Measurements from ENCODE around the gene C16orf95. TPM values are rescaled to one million over a fixed set of nuclear protein-coding genes. Genes with fewer than 3 reads are reported as not detected.

Gene C16orf95
- total and polyA plus RNA-seq, 3 experiments from 2014 or later, result 2.5 to 8.4 (median 7.5) TPM

DNA sequence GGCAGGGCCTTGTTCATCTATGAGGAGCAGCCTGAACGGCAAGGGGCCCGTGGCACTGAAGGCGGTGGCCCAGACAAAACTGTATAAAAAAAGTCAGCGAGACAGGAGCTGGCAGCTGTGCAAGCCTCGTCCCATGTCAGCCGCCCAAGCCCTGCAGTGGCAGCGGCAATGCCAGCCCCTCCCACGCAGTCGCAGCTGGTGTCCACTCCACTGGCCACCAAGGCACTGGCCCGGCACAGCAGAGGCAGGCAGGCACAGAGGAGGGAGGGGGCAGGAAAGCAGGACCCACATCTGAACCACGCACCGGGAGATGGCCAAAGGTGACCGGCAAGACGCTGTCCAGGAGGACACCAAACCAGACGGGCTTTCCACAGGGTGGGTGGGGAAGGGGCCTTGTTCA lies 15.9 kb upstream of the C16orf95 start:
- ChIA-PET CTCF (interaction anchor here (1.4 kb wide), 1 partner anchor 50 kb away, joined by 4 read pairs; the partner anchor contains the start of gene FBXO31), POLR2A (interaction anchor here (0.5 kb wide), 1 partner anchor 57 kb away, joined by 3 read pairs; no protein-coding TSS in a partner anchor)
- DNase-seq, result no peak
- Histone ChIP-seq H3K27ac (ENCODE audit: low read depth, low read length) (no peak overlapping the region), H3K4me1 (ENCODE audit: insufficient read depth, low read length) (no peaks in the 10 kb centered on the region), H3K27me3 (ENCODE audit: insufficient read depth, low read length, poor library complexity, severe bottlenecking) (no peaks in the 10 kb centered on the region), H3K36me3 (ENCODE audit: insufficient read depth, low read length) (peaks cover 8% of the 10 kb centered on the region), H3K4me3 (ENCODE audit: low read length) (no peak overlapping the region), H3K9me3 (ENCODE audit: low read length) (no peaks in the 10 kb centered on the region)
- no peak overlapping the region for H3K4me3 Mint-ChIP-seq
- H3K9me3 Mint-ChIP-seq, result no peaks in the 10 kb centered on the region
- H3K4me1 Mint-ChIP-seq, result peaks cover 0 to 7% (median 2%) of the 10 kb centered on the region in 3 donors
- peak overlapping the region in 1 of 8 donors; percentile 15 for H3K27ac Mint-ChIP-seq
- peaks cover 0 to 2% of the 10 kb centered on the region in 2 donors for H3K27me3 Mint-ChIP-seq
- H3K36me3 Mint-ChIP-seq, result peaks cover 0 to 83% (median 2%) of the 10 kb centered on the region in 3 donors

DNA sequence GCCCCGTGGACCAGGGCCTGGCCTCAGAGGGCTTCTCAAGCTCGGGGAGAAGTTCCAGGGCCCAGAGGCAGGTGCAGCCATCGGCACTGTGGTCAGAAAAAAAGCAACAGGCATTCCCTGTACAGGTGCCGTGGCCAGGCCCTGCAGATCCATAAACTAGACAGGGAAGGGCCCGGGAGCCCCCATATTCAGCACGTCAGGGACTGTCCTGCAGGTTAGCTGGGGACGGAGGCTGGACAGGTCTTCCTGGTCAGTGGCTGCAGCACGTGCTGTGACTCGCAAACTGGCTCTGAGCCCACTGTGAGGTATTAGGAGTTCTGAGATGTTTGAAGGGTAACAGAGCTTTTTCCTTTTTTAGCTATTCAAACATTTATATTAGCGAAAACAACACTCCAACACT lies 15.0 kb upstream of the C16orf95 start:
- ChIA-PET CTCF (no interaction called here), POLR2A (interaction anchor here (1.0 kb wide), 1 partner anchor 13 kb away, joined by 3 read pairs; no protein-coding TSS in a partner anchor)
- Histone ChIP-seq H3K27me3 (ENCODE audit: insufficient read depth, low read length, poor library complexity, severe bottlenecking) (no peaks in the 10 kb centered on the region), H3K4me3 (ENCODE audit: low read length) (no peak overlapping the region), H3K27ac (ENCODE audit: low read depth, low read length) (no peak overlapping the region), H3K36me3 (ENCODE audit: insufficient read depth, low read length) (peaks cover 8% of the 10 kb centered on the region), H3K4me1 (ENCODE audit: insufficient read depth, low read length) (no peaks in the 10 kb centered on the region), H3K9me3 (ENCODE audit: low read length) (no peaks in the 10 kb centered on the region)
- Mint-ChIP-seq H3K9me3 (no peaks in the 10 kb centered on the region), H3K27me3 (peaks cover 0 to 2% of the 10 kb centered on the region in 2 donors), H3K27ac (peak overlapping the region in 1 of 8 donors; percentile 68), H3K4me1 (peaks cover 0 to 4% (median under 1%) of the 10 kb centered on the region in 3 donors), H3K36me3 (peaks cover 0 to 79% (median under 1%) of the 10 kb centered on the region in 3 donors), H3K4me3 (no peak overlapping the region)
- DNase-seq, result no peak

DNA sequence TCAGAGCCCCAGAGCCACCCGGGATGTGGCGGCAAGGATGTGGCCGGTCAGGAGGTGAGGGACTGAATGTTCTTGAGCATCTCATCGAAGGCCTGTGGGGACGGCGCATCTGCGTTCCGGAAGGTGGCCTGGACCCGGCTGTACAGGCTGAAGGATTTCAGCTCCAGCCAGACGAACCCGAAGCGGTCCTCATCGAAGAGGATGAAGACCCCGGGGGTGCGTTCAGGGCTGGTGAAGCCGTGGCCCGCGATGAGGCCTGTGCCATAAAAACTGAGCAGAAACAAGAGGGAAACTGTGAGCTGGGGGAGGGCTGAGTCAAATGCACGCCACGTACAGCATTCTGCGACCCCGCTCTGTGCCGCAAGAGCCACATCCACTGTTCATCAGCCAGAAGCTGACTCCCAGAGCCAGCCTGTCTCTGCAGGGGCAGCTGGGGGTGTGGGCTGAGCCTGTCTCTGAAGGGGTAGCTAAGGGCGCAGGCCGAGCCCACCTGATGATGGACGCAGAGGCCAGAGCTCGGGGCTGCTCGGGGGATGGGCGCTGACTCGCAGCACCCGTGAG lies 14.1 kb upstream of the C16orf95 start:
- Histone ChIP-seq H3K27me3 (ENCODE audit: insufficient read depth, low read length, poor library complexity, severe bottlenecking) (no peaks in the 10 kb centered on the region), H3K4me3 (ENCODE audit: low read length) (no peak overlapping the region), H3K4me1 (ENCODE audit: insufficient read depth, low read length) (no peaks in the 10 kb centered on the region), H3K27ac (ENCODE audit: low read depth, low read length) (no peak overlapping the region), H3K36me3 (ENCODE audit: insufficient read depth, low read length) (peaks cover 8% of the 10 kb centered on the region), H3K9me3 (ENCODE audit: low read length) (no peaks in the 10 kb centered on the region)
- Mint-ChIP-seq H3K27me3 (no peaks in the 10 kb centered on the region), H3K9me3 (no peaks in the 10 kb centered on the region), H3K4me1 (peaks cover 0 to 4% (median 0%) of the 10 kb centered on the region in 3 donors), H3K36me3 (peaks cover 0 to 77% (median 0%) of the 10 kb centered on the region in 3 donors), H3K4me3 (no peak overlapping the region), H3K27ac (no peak overlapping the region)
- DNase-seq, result no peak
- CTCF ChIA-PET, result no interaction called here
- POLR2A ChIA-PET, result interaction anchor here (0.5 kb wide), 1 partner anchor 13 kb away, joined by 3 read pairs; no protein-coding TSS in a partner anchor

DNA sequence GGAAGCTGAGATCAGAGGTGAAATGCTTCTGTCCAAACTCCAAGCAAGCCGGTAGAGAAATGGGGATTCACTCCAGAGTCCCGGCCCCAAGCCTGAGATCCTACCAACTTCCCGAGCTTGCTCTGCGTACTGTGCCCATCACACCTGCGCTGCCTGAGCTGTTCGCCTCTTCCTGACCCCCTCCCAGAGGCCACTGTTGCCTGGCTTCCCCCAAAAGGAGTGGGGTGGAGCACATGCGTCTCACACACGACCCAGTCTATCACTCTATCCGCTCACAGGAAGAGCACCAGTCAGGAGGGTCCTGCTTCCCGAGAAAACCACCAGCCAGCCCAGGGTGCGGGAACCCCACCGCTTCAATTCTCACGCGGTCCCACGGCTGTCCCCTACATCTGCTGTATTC lies 13.5 kb upstream of the C16orf95 start:
- ChIA-PET POLR2A (no interaction called here), CTCF (no interaction called here)
- Histone ChIP-seq H3K36me3 (ENCODE audit: insufficient read depth, low read length) (peaks cover 8% of the 10 kb centered on the region), H3K27ac (ENCODE audit: low read depth, low read length) (no peak overlapping the region), H3K27me3 (ENCODE audit: insufficient read depth, low read length, poor library complexity, severe bottlenecking) (no peaks in the 10 kb centered on the region), H3K9me3 (ENCODE audit: low read length) (no peaks in the 10 kb centered on the region), H3K4me1 (ENCODE audit: insufficient read depth, low read length) (no peaks in the 10 kb centered on the region), H3K4me3 (ENCODE audit: low read length) (no peak overlapping the region)
- no peaks in the 10 kb centered on the region for H3K9me3 Mint-ChIP-seq
- H3K36me3 Mint-ChIP-seq, result peaks cover 0 to 71% (median 0%) of the 10 kb centered on the region in 3 donors
- peaks cover 0 to 4% (median 0%) of the 10 kb centered on the region in 3 donors for H3K4me1 Mint-ChIP-seq
- no peak for DNase-seq
- H3K27ac Mint-ChIP-seq, result no peak overlapping the region
- no peaks in the 10 kb centered on the region for H3K27me3 Mint-ChIP-seq
- H3K4me3 Mint-ChIP-seq, result no peak overlapping the region

DNA sequence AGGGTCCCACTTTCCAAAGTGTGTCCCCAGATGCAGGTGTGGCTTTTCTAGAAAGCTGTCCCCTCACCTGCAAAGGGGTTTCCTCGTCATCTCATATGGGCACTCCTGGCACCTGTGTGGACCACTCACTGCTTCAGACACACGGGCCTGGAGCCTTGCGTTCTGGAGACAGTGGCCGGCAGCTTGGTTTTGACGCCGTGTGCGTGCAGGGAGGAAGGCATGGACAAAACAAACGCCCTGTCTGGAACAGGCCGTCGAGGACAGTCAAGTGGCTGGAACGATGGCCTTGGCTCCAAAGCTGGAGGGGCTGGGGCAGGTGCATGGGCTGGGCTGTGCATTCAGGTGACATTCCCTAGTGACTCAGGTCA lies 13.0 kb upstream of the C16orf95 start:
- H3K4me1 Mint-ChIP-seq, result peaks cover 0 to 4% (median 0%) of the 10 kb centered on the region in 3 donors
- no peak overlapping the region for H3K27ac ChIP-seq (ENCODE audit: low read depth, low read length)
- ChIA-PET POLR2A (no interaction called here), CTCF (no interaction called here)
- no peaks in the 10 kb centered on the region for H3K27me3 ChIP-seq (ENCODE audit: insufficient read depth, low read length, poor library complexity, severe bottlenecking)
- no peaks in the 10 kb centered on the region for H3K9me3 Mint-ChIP-seq
- no peak overlapping the region for H3K4me3 Mint-ChIP-seq
- H3K4me1 ChIP-seq (ENCODE audit: insufficient read depth, low read length), result no peaks in the 10 kb centered on the region
- no peaks in the 10 kb centered on the region for H3K9me3 ChIP-seq (ENCODE audit: low read length)
- no peak overlapping the region for H3K4me3 ChIP-seq (ENCODE audit: low read length)
- peaks cover 0 to 69% (median 0%) of the 10 kb centered on the region in 3 donors for H3K36me3 Mint-ChIP-seq
- H3K27ac Mint-ChIP-seq, result no peak overlapping the region
- DNase-seq, result no peak
- peaks cover 8% of the 10 kb centered on the region for H3K36me3 ChIP-seq (ENCODE audit: insufficient read depth, low read length)
- no peaks in the 10 kb centered on the region for H3K27me3 Mint-ChIP-seq

DNA sequence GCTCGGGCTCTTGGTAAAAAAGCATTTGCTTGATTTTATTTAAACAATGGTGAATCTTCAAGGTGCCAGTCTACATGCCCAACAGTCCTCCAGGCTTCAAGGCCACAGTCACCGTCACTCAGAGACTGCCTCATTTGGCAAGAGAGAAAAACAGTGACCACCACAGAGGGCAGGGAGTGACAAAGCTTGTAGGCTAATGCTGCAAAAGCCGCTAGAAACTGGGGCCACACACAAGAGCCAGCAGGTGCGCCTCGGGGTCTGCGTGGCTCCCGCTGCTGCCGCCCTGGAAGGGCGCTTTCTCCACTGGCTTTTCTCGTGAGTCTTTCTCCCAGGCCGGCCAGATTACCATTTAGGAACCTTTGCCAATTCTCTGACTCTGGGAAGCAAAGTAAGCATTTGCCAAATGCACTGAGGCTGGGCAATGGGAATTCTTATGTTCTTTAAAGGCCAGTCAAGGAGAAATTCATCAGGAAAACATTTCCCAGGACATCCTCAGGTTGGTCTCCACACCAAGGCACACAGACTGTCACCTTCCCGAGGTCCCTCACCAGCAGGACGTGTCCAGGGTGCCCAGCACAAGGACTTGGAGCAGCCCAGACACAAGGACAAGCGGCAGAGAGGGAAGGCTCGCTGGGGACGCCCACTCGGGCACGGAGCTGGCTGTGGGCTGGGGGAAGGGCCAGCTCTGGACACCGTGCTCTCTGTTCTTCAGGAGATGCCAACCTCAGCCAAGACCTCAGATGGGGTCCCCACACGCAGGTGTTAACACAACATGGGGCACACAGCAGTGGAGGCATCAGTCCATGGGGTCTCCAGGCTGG lies 12.5 kb upstream of the C16orf95 start:
- H3K27ac ChIP-seq (ENCODE audit: low read depth, low read length), result no peak overlapping the region
- Mint-ChIP-seq H3K9me3 (no peaks in the 10 kb centered on the region), H3K27me3 (no peaks in the 10 kb centered on the region), H3K27ac (peak overlapping the region in 1 of 8 donors; percentile 32), H3K4me3 (no peak overlapping the region), H3K4me1 (peaks cover 0 to 6% (median under 1%) of the 10 kb centered on the region in 3 donors), H3K36me3 (peaks cover 0 to 64% (median 0%) of the 10 kb centered on the region in 3 donors)
- CTCF ChIA-PET, result no interaction called here
- H3K9me3 ChIP-seq (ENCODE audit: low read length), result no peaks in the 10 kb centered on the region
- DNase-seq, result no peak
- no peaks in the 10 kb centered on the region for H3K27me3 ChIP-seq (ENCODE audit: insufficient read depth, low read length, poor library complexity, severe bottlenecking)
- POLR2A ChIA-PET, result no interaction called here
- H3K4me3 ChIP-seq (ENCODE audit: low read length), result no peak overlapping the region
- H3K36me3 ChIP-seq (ENCODE audit: insufficient read depth, low read length), result peaks cover 3% of the 10 kb centered on the region
- peaks cover 3% of the 10 kb centered on the region for H3K4me1 ChIP-seq (ENCODE audit: insufficient read depth, low read length)

DNA sequence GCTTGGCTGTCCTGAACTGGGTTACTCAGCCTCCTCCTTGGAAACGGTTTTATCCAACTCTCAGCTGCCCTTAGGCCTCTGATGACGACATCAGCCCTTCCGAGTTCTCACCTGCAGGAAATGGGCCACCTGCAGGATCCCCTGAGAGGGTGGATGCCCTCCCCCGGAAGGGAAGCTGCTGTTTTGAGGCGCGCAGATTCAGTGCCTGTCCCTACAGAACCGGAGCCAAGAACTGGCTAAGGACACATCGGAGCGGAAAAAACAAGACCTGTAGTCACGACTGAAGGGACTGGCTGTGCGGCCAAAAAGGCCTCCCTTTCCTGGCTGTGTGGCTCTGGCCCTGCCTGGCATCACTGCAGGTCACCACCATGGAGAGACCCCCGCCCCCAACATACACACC lies 11.7 kb upstream of the C16orf95 start:
- Histone ChIP-seq H3K9me3 (ENCODE audit: low read length) (no peaks in the 10 kb centered on the region), H3K27ac (ENCODE audit: low read depth, low read length) (no peak overlapping the region), H3K27me3 (ENCODE audit: insufficient read depth, low read length, poor library complexity, severe bottlenecking) (no peaks in the 10 kb centered on the region), H3K4me3 (ENCODE audit: low read length) (no peak overlapping the region), H3K36me3 (ENCODE audit: insufficient read depth, low read length) (no peaks in the 10 kb centered on the region), H3K4me1 (ENCODE audit: insufficient read depth, low read length) (peaks cover 3% of the 10 kb centered on the region)
- CTCF ChIA-PET, result no interaction called here
- Mint-ChIP-seq H3K36me3 (peaks cover 0 to 57% (median 0%) of the 10 kb centered on the region in 3 donors), H3K27me3 (no peaks in the 10 kb centered on the region), H3K9me3 (no peaks in the 10 kb centered on the region), H3K4me3 (no peak overlapping the region), H3K27ac (no peak overlapping the region), H3K4me1 (peaks cover 0 to 8% (median 1%) of the 10 kb centered on the region in 3 donors)
- POLR2A ChIA-PET, result no interaction called here
- DNase-seq, result no peak

DNA sequence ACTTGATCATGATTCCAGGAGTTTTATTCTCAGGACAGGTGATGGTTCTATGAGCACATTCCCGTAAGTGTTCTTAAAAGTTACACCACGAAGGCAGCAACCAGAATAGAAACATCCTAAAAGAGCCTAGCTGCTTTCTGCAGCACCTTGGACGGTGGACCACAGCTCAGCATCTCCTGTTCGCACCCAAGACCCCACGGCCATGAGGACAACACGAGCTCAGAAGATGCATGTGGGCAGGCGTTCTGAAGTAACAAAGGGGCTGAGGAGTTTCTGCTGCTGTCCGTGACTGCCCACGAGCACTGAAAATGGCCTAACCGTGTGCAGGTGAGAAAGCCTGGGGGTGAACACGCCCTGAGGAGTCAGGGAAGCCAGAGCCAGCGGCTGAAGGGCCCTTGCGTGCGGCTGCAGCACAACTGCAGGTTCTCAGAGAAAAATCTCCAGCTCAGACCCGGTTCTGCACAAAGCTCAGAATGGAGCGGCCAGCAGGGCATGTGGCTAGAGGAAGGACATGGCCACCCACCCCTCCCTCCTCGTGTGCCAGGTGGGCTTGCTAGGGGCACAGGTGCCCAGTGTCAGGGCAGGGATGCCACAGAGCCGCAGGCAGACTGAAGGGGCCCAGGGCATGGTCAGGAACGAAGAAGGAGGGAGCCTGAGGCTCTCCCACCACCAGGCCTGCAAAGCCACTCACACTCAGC lies 10.8 kb upstream of the C16orf95 start:
- H3K27me3 Mint-ChIP-seq, result no peaks in the 10 kb centered on the region
- Histone ChIP-seq H3K4me1 (ENCODE audit: insufficient read depth, low read length) (peaks cover 3% of the 10 kb centered on the region), H3K27me3 (ENCODE audit: insufficient read depth, low read length, poor library complexity, severe bottlenecking) (no peaks in the 10 kb centered on the region), H3K27ac (ENCODE audit: low read depth, low read length) (no peak overlapping the region), H3K4me3 (ENCODE audit: low read length) (no peak overlapping the region), H3K9me3 (ENCODE audit: low read length) (no peaks in the 10 kb centered on the region), H3K36me3 (ENCODE audit: insufficient read depth, low read length) (no peaks in the 10 kb centered on the region)
- ChIA-PET POLR2A (no interaction called here), CTCF (no interaction called here)
- peak overlapping the region in 2 of 8 donors; percentile 51 to 82 for H3K27ac Mint-ChIP-seq
- peaks cover 0 to 53% (median 0%) of the 10 kb centered on the region in 3 donors for H3K36me3 Mint-ChIP-seq
- peaks cover 0 to 8% (median 1%) of the 10 kb centered on the region in 3 donors for H3K4me1 Mint-ChIP-seq
- no peak overlapping the region for H3K4me3 Mint-ChIP-seq
- H3K9me3 Mint-ChIP-seq, result no peaks in the 10 kb centered on the region
- DNase-seq, result no peak

Data from CD8-positive, alpha-beta memory T cell (primary cell).